Liver (tissue), 9 donors: Measurements from ENCODE around the gene HPGD. TPM values are rescaled to one million over a fixed set of nuclear protein-coding genes. Genes with fewer than 3 reads are reported as not detected.

Experiments
- DNase-seq: peaks from one replicate; pipeline ENCODE4 v3.0.0-alpha.2; 2017; ENCODE audit warnings: low spot score
- H3K27ac ChIP-seq, 2 donors: one replicate each; pipeline ENCODE4 v1.7.0; 2013; ENCODE audit warnings: inconsistent platforms in 2 of 2, low read length in 2 of 2, control low read depth in 1 of 2, low read depth in 1 of 2, mild to moderate bottlenecking in 1 of 2
- H3K27me3 ChIP-seq, 4 donors: one replicate each; pipeline versions ENCODE4 v1.6.1 to v1.7.0; 2013; ENCODE audit warnings: low read length in 3 of 4, inconsistent platforms in 1 of 4, mild to moderate bottlenecking in 1 of 4, moderate library complexity in 1 of 4; ENCODE audit not compliant: control insufficient read depth in 4 of 4, insufficient read depth in 4 of 4
- H3K36me3 ChIP-seq, 4 donors: one replicate each; pipeline versions ENCODE4 v1.6.1 to v1.7.0; 2013; ENCODE audit warnings: low read length in 3 of 4, mild to moderate bottlenecking in 3 of 4, low read depth in 1 of 4, moderate library complexity in 1 of 4; ENCODE audit not compliant: control insufficient read depth in 4 of 4, insufficient read depth in 3 of 4
- H3K4me1 ChIP-seq, 4 donors: one replicate each; pipeline versions ENCODE4 v1.6.1 to v1.7.0; 2013; ENCODE audit warnings: low read length in 3 of 4, mild to moderate bottlenecking in 3 of 4, moderate library complexity in 1 of 4; ENCODE audit not compliant: control insufficient read depth in 4 of 4, insufficient read depth in 4 of 4
- H3K4me3 ChIP-seq, 3 donors: one replicate each; pipeline versions ENCODE4 v1.6.1 to v1.7.0; 2013; ENCODE audit warnings: low read length in 3 of 3, control low read depth in 1 of 3, low read depth in 1 of 3, mild to moderate bottlenecking in 1 of 3
- H3K9ac ChIP-seq, 2 donors: one replicate each; pipeline ENCODE4 v1.7.0; 2013; ENCODE audit warnings: low read length in 2 of 2, mild to moderate bottlenecking in 2 of 2, moderate library complexity in 2 of 2, control low read depth in 1 of 2, low read depth in 1 of 2
- H3K9me3 ChIP-seq, 4 donors: one replicate each; pipeline versions ENCODE4 v1.6.1 to v1.7.0; 2013; ENCODE audit warnings: low read length in 3 of 4; ENCODE audit not compliant: control insufficient read depth in 4 of 4
- CTCF ChIP-seq: fragments of 150-350 bp; IDR thresholded peaks from 2 replicates; pipeline ENCODE4 v1.5.1; 2017; ENCODE audit warnings: improper control_type of control experiment, low read depth, low read length; ENCODE audit not compliant: missing input control
- EGR1 ChIP-seq, 2 donors: IDR thresholded peaks; 2 replicates each; pipeline ENCODE4 v1.6.1; 2016 to 2018; ENCODE audit warnings: antibody characterized with exemption in 2 of 2, low read depth in 2 of 2
- FOXA1 ChIP-seq: IDR thresholded peaks from 2 replicates; pipeline ENCODE4 v1.6.1; 2016; ENCODE audit warnings: antibody characterized with exemption
- FOXA2 ChIP-seq: IDR thresholded peaks from 2 replicates; pipeline ENCODE4 v1.6.1; 2016; ENCODE audit warnings: antibody characterized with exemption
- GABPA ChIP-seq, 2 donors: IDR thresholded peaks in 1 of 2; conservative IDR thresholded peaks in 1 of 2; 2 replicates each; pipeline ENCODE4 v1.6.1; 2016; ENCODE audit warnings: antibody characterized with exemption in 2 of 2, mild to moderate bottlenecking in 1 of 2, moderate library complexity in 1 of 2
- HNF4A ChIP-seq, 2 donors: conservative IDR thresholded peaks; 2 replicates each; pipeline ENCODE4 v1.6.1; 2016; ENCODE audit warnings: antibody characterized with exemption in 2 of 2, mild to moderate bottlenecking in 2 of 2
- HNF4G ChIP-seq: IDR thresholded peaks from 2 replicates; pipeline ENCODE4 v1.6.1; 2016; ENCODE audit warnings: antibody characterized with exemption
- JUND ChIP-seq, 2 donors: IDR thresholded peaks; 2 replicates each; pipeline ENCODE4 v1.6.1; 2016; ENCODE audit warnings: antibody characterized with exemption in 2 of 2
- MAX ChIP-seq: IDR thresholded peaks from 2 replicates; pipeline ENCODE4 v1.6.1; 2016; ENCODE audit warnings: antibody characterized with exemption
- NR2F2 ChIP-seq: IDR thresholded peaks from 2 replicates; pipeline ENCODE4 v1.6.1; 2016; ENCODE audit warnings: antibody characterized with exemption
- RAD21 ChIP-seq, 2 donors: IDR thresholded peaks; 2 replicates each; pipeline ENCODE4 v1.6.1; 2016; ENCODE audit warnings: antibody characterized with exemption in 2 of 2, mild to moderate bottlenecking in 2 of 2
- RXRA ChIP-seq, 2 donors: IDR thresholded peaks; 2 replicates each; pipeline ENCODE4 v1.6.1; 2017 to 2018; ENCODE audit warnings: antibody characterized with exemption in 2 of 2, mild to moderate bottlenecking in 1 of 2
- SP1 ChIP-seq: IDR thresholded peaks from 2 replicates; pipeline ENCODE4 v1.6.1; 2018; ENCODE audit warnings: antibody characterized with exemption, mild to moderate bottlenecking
- TAF1 ChIP-seq: conservative IDR thresholded peaks from 2 replicates; pipeline ENCODE4 v1.6.1; 2016; ENCODE audit warnings: antibody characterized with exemption, mild to moderate bottlenecking
- YY1 ChIP-seq: IDR thresholded peaks from 2 replicates; pipeline ENCODE4 v1.6.1; 2016; ENCODE audit warnings: antibody characterized with exemption, mild to moderate bottlenecking
- WGBS: extraction: QIAGEN DNeasy Blood & Tissue Kit; methylation state at CpG from one replicate; pipeline ENCODE4 v1.1.7; 2013; 5-methylcytosine and 5-hydroxymethylcytosine counted together
- polyA plus RNA-seq, 2 donors: library from polyadenylated mRNA; stranded (reverse) in 1 of 2; unstranded in 1 of 2; fragments of 200-250 nt in 1 of 2; fragments of >200 nt in 1 of 2; fragmentation: Nextera tagmentation in 1 of 2; extraction: Ambion mirVana in 1 of 2; gene quantifications; one replicate each; pipeline versions ENCODE4 v1.2.1 to v1.2.3, GENCODE V29; 2013 to 2015
- total RNA-seq, 2 donors: library from RNA; depleted of rRNA; stranded (reverse); fragments of >200 nt; gene quantifications; one replicate each; pipeline ENCODE4 v1.2.3, GENCODE V29; 2014
- donor health status: healthy.
- donor health status: healthy.
- donor health status: healthy.
- donor health status: healthy.
- donor health status: healthy.

Gene HPGD
- total and polyA plus RNA-seq, 4 donors = 7.9 to 113 (median 57.1) TPM

- no peak for DNase-seq
- Histone ChIP-seq H3K9ac (no peak overlapping the region), H3K27ac (peak overlapping the region; percentile 61 to 79), H3K36me3 (no peaks in the 10 kb centered on the region), H3K4me3 (no peak overlapping the region), H3K9me3 (no peaks in the 10 kb centered on the region), H3K4me1 (peaks cover 2 to 12% (median 11%) of the 10 kb centered on the region in 4 donors), H3K27me3 (no peaks in the 10 kb centered on the region)
- TF ChIP-seq CTCF (no peak), NR2F2 (no peak), FOXA1 (peak; percentile 62), SP1 (peak; percentile 35), YY1 (peak; percentile 74), JUND (IDR thresholded peaks at IDR 0.05) (peak in 1 of 2 donors; percentile 15), MAX (peak; percentile 35), FOXA2 (peak; percentile 70), RXRA (IDR thresholded peaks at IDR 0.05) (peak; percentile 70 to 86), HNF4G (no peak), GABPA (IDR thresholded peaks at IDR 0.05 in 1 of 2, conservative IDR thresholded peaks at IDR 0.05 in 1 of 2) (no peak), HNF4A (conservative IDR thresholded peaks at IDR 0.05) (peak; percentile 22 to 56)
- 53% methylated on average over 4 of the region's 4 CpGs for WGBS
Measured at GRCh38 chr4:174538123-174538875, 16.0 kb upstream of the HPGD start.

DNA sequence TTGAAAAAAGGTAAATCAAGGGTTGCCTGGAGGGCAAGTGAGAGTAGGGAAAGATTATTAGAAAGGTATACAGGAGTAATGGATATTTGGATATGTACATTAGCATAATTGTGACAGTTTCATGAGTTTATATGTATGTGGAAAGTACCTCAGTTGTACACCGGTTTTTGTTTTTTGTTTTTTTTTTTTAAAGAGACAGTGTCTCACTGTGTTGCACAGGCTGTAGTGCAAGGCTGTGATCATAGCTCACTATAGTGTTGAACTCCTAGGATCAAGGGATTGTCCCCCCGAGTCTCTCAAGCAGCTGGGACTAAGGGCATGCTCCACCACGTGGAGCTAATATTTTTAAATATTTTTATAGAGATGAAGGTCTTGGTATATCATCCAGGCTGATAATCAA, 15.3 kb upstream of the HPGD start:
- no peaks in the 10 kb centered on the region for H3K9me3 ChIP-seq
- H3K9ac ChIP-seq = peak overlapping the region in 1 of 2 donors; percentile 21
- no peak for TF ChIP-seq CTCF
- no peak overlapping the region for H3K4me3 ChIP-seq
- H3K27ac ChIP-seq = peak overlapping the region in 1 of 2 donors; percentile 61
- no peak for DNase-seq
- no peaks in the 10 kb centered on the region for H3K27me3 ChIP-seq
- no peaks in the 10 kb centered on the region for H3K36me3 ChIP-seq
- WGBS = 48% methylated on average over 3 of the region's 3 CpGs
- H3K4me1 ChIP-seq = peaks cover 2 to 19% (median 15%) of the 10 kb centered on the region in 4 donors

DNA sequence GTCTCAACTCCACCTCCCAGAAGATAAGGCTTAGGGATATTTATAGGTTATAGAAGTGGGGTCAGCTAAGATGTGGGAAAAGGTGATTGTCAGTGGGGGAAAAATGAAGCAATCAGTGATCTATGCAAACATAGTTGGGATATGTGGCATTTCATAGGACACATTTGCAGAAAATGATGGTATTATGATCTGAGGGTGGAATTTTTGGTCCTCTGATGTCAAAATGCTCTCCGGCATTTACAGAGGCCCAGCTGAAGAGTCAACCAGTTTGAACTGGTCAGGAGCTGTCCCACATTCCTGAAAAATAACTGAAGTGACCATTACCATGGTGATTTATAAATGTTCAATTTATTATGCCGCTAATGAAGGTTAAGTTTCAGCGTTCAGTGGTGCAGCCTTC, 12.2 kb upstream of the HPGD start:
- 96% methylated on average over 3 of the region's 3 CpGs for WGBS
- H3K4me3 ChIP-seq = no peak overlapping the region
- no peaks in the 10 kb centered on the region for H3K9me3 ChIP-seq
- H3K36me3 ChIP-seq = no peaks in the 10 kb centered on the region
- H3K9ac ChIP-seq = no peak overlapping the region
- H3K27me3 ChIP-seq = no peaks in the 10 kb centered on the region
- peaks cover 2 to 30% (median 19%) of the 10 kb centered on the region in 4 donors for H3K4me1 ChIP-seq
- no peak overlapping the region for H3K27ac ChIP-seq
- no peak for DNase-seq
- no peak for TF ChIP-seq RAD21 (IDR thresholded peaks at IDR 0.05)
- no peak for TF ChIP-seq EGR1 (IDR thresholded peaks at IDR 0.05; ENCODE audit: low read depth in 2 of 2)
- TF ChIP-seq TAF1 = no peak
- TF ChIP-seq HNF4A (conservative IDR thresholded peaks at IDR 0.05) = no peak
- TF ChIP-seq GABPA (IDR thresholded peaks at IDR 0.05 in 1 of 2, conservative IDR thresholded peaks at IDR 0.05 in 1 of 2) = no peak
- TF ChIP-seq RXRA (IDR thresholded peaks at IDR 0.05) = no peak
- TF ChIP-seq SP1 = no peak
- TF ChIP-seq HNF4G = no peak
